Nephron progenitor cell (in vitro differentiated cells): Measurements from ENCODE around the gene IFT57.

Source experiments
- DNase-seq: peaks from one replicate; pipeline ENCODE4 v3.0.0; 2021
- H3K27ac Mint-ChIP-seq: 2 replicates; pipeline ENCODE4 v1.8.0; 2021; ENCODE audit warnings: mild to moderate bottlenecking, moderate library complexity, mixed read lengths
- H3K27me3 Mint-ChIP-seq: 2 replicates; pipeline ENCODE4 v1.8.0; 2021; ENCODE audit warnings: mild to moderate bottlenecking, low read depth, mixed read lengths; ENCODE audit not compliant: poor library complexity
- H3K36me3 Mint-ChIP-seq: 2 replicates; pipeline ENCODE4 v1.8.0; 2021; ENCODE audit warnings: low read depth, mixed read lengths
- H3K4me1 Mint-ChIP-seq: 2 replicates; pipeline ENCODE4 v1.8.0; 2021; ENCODE audit warnings: mixed read lengths
- H3K4me3 Mint-ChIP-seq: 2 replicates; pipeline ENCODE4 v1.8.0; 2021; ENCODE audit warnings: mild to moderate bottlenecking, moderate library complexity, mixed read lengths
- H3K9me3 Mint-ChIP-seq: 2 replicates; pipeline ENCODE4 v1.8.0; 2021; ENCODE audit warnings: mild to moderate bottlenecking, moderate library complexity, mixed read lengths
- TF ChIP-seq, protein P1 (sequence below): fragments of 200-600 bp; sonication (generic); IDR thresholded peaks from 2 replicates; pipeline ENCODE4 v1.5.0; 2021; ENCODE audit warnings: antibody characterized with exemption

The IFT57 gene

DNA sequence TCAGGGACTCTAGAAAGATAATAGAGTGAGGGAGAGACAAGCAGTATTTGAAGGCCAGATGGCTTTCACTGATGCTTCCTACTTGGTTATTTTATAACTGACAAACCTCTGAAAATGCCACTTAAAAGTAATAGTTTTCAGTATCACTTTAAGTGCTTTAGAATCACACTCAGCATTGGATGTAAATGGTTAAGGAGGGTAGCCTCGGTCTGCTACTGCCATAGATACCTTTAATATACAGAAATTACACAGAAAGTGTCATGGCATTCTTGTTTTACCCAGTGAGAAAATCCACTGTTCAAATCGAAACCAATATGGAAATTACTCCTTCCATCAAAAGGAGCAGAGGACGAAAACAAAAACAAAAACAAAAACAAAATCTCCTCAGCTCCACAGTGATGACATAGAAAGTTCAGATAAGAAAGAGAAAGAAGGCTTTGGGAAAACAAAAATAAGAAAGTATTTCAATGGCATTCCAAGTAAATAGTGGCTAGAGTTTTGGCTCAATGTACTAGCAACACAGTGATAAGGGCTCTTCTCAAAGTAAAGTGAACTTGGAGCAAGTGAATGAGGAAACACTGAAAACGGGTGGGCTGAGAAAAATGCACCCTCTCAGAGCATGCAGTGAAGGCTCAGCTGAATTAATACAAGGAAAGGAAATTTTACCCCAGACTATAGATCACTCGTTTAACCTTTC lies 88.2 kb downstream of the IFT57 start:
- no peaks in the 10 kb centered on the region for H3K36me3 Mint-ChIP-seq

DNA sequence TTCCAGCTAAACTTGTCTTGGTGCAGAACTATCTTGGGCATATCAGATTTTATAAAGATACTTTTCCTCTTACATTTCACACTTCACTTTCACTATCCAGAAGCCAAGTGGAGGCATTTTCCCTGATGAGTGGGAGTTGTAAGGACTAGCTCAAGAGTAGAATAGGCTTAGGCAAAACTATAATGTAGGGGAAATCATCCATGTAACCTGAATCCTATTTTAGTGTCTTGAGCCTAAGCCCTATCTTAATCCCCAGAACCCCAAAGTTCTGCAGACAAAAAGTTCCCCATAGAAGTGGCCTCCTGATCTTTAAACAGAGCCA lies 89.2 kb downstream of the IFT57 start:
- Mint-ChIP-seq H3K4me1 (peaks cover 28% of the 10 kb centered on the region), H3K36me3 (no peaks in the 10 kb centered on the region), H3K27me3 (peaks cover 6% of the 10 kb centered on the region), H3K4me3 (no peak overlapping the region), H3K9me3 (no peaks in the 10 kb centered on the region), H3K27ac (no peak overlapping the region)
- no peak for DNase-seq
- TF ChIP-seq, protein P1, sequence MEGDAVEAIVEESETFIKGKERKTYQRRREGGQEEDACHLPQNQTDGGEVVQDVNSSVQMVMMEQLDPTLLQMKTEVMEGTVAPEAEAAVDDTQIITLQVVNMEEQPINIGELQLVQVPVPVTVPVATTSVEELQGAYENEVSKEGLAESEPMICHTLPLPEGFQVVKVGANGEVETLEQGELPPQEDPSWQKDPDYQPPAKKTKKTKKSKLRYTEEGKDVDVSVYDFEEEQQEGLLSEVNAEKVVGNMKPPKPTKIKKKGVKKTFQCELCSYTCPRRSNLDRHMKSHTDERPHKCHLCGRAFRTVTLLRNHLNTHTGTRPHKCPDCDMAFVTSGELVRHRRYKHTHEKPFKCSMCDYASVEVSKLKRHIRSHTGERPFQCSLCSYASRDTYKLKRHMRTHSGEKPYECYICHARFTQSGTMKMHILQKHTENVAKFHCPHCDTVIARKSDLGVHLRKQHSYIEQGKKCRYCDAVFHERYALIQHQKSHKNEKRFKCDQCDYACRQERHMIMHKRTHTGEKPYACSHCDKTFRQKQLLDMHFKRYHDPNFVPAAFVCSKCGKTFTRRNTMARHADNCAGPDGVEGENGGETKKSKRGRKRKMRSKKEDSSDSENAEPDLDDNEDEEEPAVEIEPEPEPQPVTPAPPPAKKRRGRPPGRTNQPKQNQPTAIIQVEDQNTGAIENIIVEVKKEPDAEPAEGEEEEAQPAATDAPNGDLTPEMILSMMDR: no peak

More for the DNA sequence above, 88.2 kb downstream of the IFT57 start:
- Mint-ChIP-seq H3K27me3 (peaks cover 3% of the 10 kb centered on the region), H3K27ac (no peak overlapping the region), H3K9me3 (no peaks in the 10 kb centered on the region), H3K4me3 (no peak overlapping the region), H3K4me1 (peaks cover 30% of the 10 kb centered on the region)
- TF ChIP-seq, protein P1: no peak
- DNase-seq: no peak

DNA sequence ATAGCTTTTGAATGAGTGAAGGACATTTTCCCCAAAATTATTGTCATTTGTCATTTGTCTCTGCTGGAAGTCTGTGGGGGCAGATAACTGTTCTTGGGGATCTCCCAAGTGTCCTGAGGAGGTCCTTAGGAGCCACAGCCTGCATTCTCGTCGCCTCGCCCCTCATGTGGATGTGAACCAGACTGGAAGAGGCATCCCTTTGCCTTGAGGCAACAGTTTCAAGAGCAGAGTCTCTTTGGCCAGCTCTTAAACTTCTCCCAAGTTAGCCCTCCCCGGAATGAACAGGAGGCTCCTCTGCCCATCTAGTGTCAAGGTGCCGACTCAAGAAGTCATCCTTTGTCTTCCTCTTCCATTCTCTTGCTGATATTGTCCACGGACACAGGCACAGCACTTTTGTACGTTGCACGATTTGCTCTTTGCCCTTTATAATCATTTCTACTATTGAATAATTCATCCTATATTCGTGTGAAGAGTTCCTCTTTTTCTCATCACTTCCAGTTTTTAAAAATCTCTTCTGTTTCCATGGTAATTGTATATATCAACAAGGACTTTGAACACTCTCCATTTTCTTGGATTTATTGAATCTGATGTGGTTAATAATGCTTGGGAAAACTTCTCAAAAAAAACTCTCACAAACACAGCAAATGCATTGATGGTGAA lies 90.6 kb downstream of the IFT57 start:
- DNase-seq: no peak
- H3K4me3 Mint-ChIP-seq: no peak overlapping the region
- no peaks in the 10 kb centered on the region for H3K9me3 Mint-ChIP-seq
- peaks cover 3% of the 10 kb centered on the region for H3K27me3 Mint-ChIP-seq
- H3K27ac Mint-ChIP-seq: no peak overlapping the region
- TF ChIP-seq, protein P1: no peak
- H3K4me1 Mint-ChIP-seq: peaks cover 14% of the 10 kb centered on the region
- no peaks in the 10 kb centered on the region for H3K36me3 Mint-ChIP-seq

DNA sequence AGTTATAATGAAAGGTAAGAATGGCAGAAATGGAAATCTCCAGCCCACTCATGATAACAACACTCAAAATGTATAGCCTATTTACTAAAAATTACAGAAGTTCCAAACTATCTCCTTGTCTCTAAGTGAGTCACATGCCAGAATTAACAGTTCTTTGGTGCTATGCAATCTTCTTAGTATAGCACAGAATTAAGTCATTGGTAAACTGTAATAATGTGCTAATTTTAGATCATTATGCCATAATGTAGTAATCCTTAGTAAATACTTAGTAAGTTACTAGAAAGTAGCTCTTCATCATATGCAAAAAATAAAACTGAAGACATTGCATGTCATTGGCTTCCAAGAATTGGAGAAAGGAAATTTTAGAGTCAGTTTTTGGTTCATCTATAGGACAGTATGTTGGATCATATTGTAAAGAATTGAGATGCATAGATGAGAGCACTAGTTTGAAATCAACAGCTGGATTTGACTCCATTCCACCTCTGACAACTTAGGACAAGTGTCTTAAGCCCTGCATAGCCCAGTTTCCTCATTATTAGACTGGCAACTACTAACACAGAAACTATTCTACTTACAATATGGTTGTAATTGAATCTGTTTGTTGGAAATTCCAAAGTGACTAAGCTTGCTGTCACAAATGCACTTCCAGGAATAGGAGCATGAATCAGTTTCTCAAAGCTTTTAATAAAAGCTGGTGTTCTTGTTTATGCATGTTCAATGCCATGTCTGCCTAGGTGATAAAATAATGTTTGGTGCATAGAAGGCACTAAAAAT lies 91.3 kb downstream of the IFT57 start:
- Mint-ChIP-seq H3K9me3 (no peaks in the 10 kb centered on the region), H3K4me1 (peaks cover 13% of the 10 kb centered on the region), H3K4me3 (no peak overlapping the region), H3K36me3 (no peaks in the 10 kb centered on the region), H3K27me3 (peaks cover 3% of the 10 kb centered on the region), H3K27ac (no peak overlapping the region)
- TF ChIP-seq, protein P1: no peak
- DNase-seq: no peak

DNA sequence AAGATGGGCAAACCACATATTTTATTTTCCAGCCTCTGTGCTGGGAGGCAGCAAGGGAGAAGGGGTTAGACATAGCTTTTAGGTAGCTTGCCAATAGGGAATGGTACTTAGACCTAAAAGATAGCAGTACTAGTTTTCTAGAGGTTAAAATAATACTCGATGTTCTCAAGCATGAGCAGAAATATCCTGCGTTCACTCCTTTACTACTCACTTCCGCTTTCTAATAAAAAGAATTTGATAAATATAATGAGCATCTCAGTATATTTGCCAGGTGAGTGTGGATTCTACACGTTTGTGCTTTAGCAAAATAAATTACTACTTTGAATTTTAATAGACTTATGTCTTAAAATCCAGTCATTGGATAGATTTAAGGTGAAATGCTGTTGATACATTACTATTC lies 92.0 kb downstream of the IFT57 start:
- Mint-ChIP-seq H3K4me1 (peaks cover 20% of the 10 kb centered on the region), H3K36me3 (no peaks in the 10 kb centered on the region), H3K9me3 (no peaks in the 10 kb centered on the region), H3K27ac (no peak overlapping the region), H3K27me3 (peaks cover 3% of the 10 kb centered on the region), H3K4me3 (no peak overlapping the region)
- DNase-seq: no peak
- TF ChIP-seq, protein P1: no peak
